SK-N-MC (cell line): ENCODE measurements around the gene CPT1C.

Experiments
- DNase-seq: peaks from one replicate; pipeline ENCODE4 v3.0.0-alpha.2; 2011; ENCODE audit warnings: low read depth, low spot score
- H3K27ac ChIP-seq: fragments of 200-600 bp; sonication (generic); 2 replicates; pipeline ENCODE4 v1.5.1; 2016; ENCODE audit warnings: mixed run types
- H3K36me3 ChIP-seq: fragments of 200-600 bp; sonication (generic); 2 replicates; pipeline ENCODE4 v1.6.1; 2017; ENCODE audit warnings: antibody characterized with exemption, low read length, mixed read lengths; ENCODE audit not compliant: insufficient read depth
- H3K4me3 ChIP-seq: fragments of 200-600 bp; sonication (generic); 2 replicates; pipeline ENCODE4 v1.5.1; 2016
- H3K9ac ChIP-seq: fragments of 200-600 bp; sonication (generic); 2 replicates; pipeline ENCODE4 v1.8.0; 2017; ENCODE audit warnings: mixed run types, mixed read lengths; ENCODE audit not compliant: insufficient read length
- H3K9me3 ChIP-seq: fragments of 200-600 bp; sonication (generic); 2 replicates; pipeline ENCODE4 v1.6.1; 2017; ENCODE audit warnings: low read depth, mild to moderate bottlenecking, antibody characterized with exemption, low read length, moderate library complexity, mixed read lengths
- EZH2 ChIP-seq: fragments of 200-600 bp; sonication (generic); IDR thresholded peaks from one replicate; pipeline ENCODE4 v1.6.1; 2017; ENCODE audit warnings: antibody characterized with exemption
- FOXP2 ChIP-seq: optimal IDR thresholded peaks from 2 replicates; pipeline ENCODE3; 2011; ENCODE audit warnings: mild to moderate bottlenecking, moderate library complexity; ENCODE audit not compliant: insufficient read depth; ENCODE audit errors: extremely low read length, control extremely low read depth
- POLR2AphosphoS5 ChIP-seq: IDR thresholded peaks from 2 replicates; pipeline ENCODE4 v1.6.1; 2012; ENCODE audit warnings: mild to moderate bottlenecking, low read depth, low read length, borderline replicate concordance

The CPT1C gene

DNA sequence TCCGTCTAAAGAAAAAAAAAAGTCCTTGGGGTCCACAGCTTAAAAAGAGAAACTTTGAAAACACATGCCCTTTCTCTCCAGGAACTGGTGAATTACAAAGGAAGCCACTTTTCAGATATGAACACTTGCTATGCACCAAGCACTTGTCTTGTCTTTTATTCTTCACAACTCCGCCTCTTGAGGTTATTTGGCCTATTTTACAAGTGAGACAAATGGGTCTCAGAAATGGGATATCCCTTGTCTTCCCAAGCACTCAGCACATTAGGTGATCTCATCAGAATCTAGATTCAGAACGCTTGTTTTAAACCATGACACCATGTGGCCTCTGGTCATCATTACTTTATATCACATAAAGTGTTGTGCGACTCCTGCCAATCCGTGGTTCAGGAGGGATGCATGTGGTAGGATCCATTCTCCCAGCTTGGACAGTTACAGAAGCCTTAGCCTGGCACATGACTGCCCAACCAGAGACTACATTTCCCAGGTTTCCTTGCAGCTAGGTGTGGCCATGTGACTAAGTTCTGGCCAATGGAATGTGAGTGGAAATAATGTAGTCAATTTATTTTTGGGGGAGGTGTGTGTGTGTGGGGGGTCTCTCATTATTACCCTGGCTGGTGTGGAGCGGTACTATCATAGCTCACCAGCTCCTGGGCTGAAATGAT lies 58.3 kb downstream of the CPT1C start:
- no peak for DNase-seq
- no peak overlapping the region for H3K9ac ChIP-seq
- TF ChIP-seq POLR2AphosphoS5, result no peak
- no peak for TF ChIP-seq EZH2
- TF ChIP-seq FOXP2, result no peak
- no peaks in the 10 kb centered on the region for H3K36me3 ChIP-seq
- H3K9me3 ChIP-seq, result no peaks in the 10 kb centered on the region
- no peak overlapping the region for H3K27ac ChIP-seq
- H3K4me3 ChIP-seq, result no peak overlapping the region

DNA sequence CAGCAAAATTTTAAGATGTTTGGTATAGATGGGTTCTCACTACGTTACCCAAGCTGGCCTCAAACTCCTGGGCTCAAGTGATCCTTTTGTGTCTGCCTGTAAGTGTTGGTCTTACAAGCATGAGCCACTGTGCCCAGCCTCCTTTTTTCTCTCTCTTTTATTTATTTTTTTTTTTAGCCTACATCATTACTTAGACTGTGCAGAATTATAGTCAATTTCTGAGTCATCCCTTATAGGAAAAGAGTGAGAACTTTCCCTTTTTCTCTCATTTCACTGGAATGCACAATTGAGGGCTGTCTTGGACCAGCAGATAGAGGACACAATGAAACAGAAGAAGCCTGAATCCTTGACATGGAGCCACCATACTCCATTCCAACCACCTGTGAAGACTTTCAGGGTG lies 58.9 kb downstream of the CPT1C start:
- no peak for DNase-seq
- H3K9ac ChIP-seq, result no peak overlapping the region

DNA sequence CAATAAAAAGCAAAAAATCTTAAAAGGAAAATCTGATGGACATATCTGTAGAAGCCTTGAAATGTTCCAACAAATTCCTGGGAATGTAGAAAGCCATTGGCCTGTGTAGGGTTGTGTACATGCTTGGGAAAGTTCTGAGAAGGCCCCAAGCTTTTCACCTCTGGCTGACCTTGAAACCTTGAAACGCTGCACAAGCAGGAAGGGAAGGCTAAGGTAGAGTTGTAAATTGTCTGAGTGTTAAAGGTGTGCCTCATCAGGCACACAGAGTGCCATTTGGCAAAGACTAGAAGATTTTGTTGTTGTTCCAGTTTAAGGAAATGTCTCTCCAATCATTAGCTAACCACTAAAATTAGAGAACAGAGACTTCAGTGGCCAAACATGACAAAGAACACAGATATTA lies 61.8 kb downstream of the CPT1C start:
- Histone ChIP-seq H3K4me3 (no peak overlapping the region), H3K36me3 (no peaks in the 10 kb centered on the region), H3K9ac (no peak overlapping the region), H3K27ac (no peak overlapping the region), H3K9me3 (no peaks in the 10 kb centered on the region; the same call in 1 of the 2 replicates)
- DNase-seq, result no peak
- TF ChIP-seq POLR2AphosphoS5, result no peak
- TF ChIP-seq FOXP2, result no peak
- TF ChIP-seq EZH2, result no peak

More for the DNA sequence above, 58.9 kb downstream of the CPT1C start:
- no peak overlapping the region for H3K4me3 ChIP-seq
- no peaks in the 10 kb centered on the region for H3K36me3 ChIP-seq
- TF ChIP-seq POLR2AphosphoS5, result no peak
- TF ChIP-seq EZH2, result no peak
- no peak for TF ChIP-seq FOXP2
- no peak overlapping the region for H3K27ac ChIP-seq
- no peaks in the 10 kb centered on the region for H3K9me3 ChIP-seq

DNA sequence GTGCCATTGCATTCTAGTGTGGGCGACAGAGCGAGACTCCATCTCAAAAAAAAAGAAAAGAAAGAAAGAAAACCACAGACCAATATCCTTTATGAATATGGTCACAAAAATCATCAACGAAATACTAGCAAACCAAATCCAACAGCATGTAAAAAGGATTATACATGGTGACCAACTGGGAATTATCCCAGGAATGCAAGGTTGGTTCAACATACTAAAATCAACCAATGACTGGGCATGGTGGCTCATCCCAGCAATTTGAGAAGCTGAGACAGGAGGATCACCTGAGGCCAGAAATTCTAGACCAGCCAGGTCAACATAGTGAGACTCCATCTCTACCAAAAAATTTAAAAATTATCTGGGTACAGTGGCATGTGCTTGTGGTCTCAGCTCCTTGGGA lies 65.0 kb downstream of the CPT1C start:
- H3K9ac ChIP-seq, result no peak overlapping the region
- DNase-seq, result no peak
- no peak for TF ChIP-seq EZH2
- no peak for TF ChIP-seq POLR2AphosphoS5
- no peak for TF ChIP-seq FOXP2
- H3K27ac ChIP-seq, result no peak overlapping the region
- no peaks in the 10 kb centered on the region; the same call in 1 of the 2 replicates for H3K9me3 ChIP-seq
- no peaks in the 10 kb centered on the region for H3K36me3 ChIP-seq
- H3K4me3 ChIP-seq, result no peak overlapping the region

DNA sequence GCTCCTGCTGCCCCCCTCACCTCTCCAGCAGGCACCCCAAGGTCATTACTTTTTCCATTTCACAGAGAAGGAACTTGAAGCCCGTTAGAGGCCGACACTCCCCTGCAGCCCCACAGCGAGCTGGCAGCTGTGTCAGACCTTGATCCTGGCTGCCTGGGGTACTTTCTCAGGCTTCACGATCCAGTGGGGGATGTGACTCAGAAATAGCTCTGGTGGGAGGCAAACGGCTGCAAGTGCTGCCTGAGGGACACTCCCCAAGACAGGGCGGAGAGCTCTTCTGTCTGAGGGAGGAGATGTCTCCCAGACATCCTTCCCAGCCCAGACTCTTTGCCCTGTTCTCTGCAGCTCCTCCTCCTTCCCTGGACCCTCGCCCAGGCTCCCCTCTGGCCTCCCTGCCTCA lies 67.4 kb downstream of the CPT1C start:
- no peaks in the 10 kb centered on the region for H3K36me3 ChIP-seq
- peak overlapping the region; percentile 22 for H3K9ac ChIP-seq
- no peak overlapping the region for H3K4me3 ChIP-seq
- no peaks in the 10 kb centered on the region; the same call in 1 of the 2 replicates for H3K9me3 ChIP-seq
- TF ChIP-seq POLR2AphosphoS5 (no peak), EZH2 (no peak), FOXP2 (no peak)
- H3K27ac ChIP-seq, result no peak overlapping the region
- no peak for DNase-seq

DNA sequence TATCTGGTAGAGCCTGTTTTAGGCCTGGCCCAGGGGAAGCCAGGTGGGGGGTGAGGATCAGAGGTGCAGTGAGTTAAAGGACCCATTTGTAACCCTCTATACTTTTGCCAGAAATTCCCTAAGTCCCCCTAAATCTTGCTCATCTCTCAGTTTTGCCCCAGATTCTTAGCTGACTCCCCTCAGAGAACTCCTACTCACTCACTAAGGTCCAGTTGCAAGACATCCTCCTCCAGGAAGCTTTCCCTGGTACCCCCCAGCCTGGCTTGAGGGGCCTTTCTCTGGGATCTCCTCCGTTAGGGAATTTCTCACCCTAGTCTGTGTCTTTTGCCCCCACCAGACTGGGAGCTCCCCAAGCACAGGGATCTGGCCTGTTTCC lies 70.3 kb downstream of the CPT1C start:
- Histone ChIP-seq H3K9me3 (no peaks in the 10 kb centered on the region), H3K27ac (no peak overlapping the region), H3K9ac (no peak overlapping the region), H3K4me3 (no peak overlapping the region), H3K36me3 (no peaks in the 10 kb centered on the region)
- TF ChIP-seq FOXP2, result no peak
- TF ChIP-seq EZH2, result no peak
- TF ChIP-seq POLR2AphosphoS5, result no peak
- DNase-seq, result no peak

DNA sequence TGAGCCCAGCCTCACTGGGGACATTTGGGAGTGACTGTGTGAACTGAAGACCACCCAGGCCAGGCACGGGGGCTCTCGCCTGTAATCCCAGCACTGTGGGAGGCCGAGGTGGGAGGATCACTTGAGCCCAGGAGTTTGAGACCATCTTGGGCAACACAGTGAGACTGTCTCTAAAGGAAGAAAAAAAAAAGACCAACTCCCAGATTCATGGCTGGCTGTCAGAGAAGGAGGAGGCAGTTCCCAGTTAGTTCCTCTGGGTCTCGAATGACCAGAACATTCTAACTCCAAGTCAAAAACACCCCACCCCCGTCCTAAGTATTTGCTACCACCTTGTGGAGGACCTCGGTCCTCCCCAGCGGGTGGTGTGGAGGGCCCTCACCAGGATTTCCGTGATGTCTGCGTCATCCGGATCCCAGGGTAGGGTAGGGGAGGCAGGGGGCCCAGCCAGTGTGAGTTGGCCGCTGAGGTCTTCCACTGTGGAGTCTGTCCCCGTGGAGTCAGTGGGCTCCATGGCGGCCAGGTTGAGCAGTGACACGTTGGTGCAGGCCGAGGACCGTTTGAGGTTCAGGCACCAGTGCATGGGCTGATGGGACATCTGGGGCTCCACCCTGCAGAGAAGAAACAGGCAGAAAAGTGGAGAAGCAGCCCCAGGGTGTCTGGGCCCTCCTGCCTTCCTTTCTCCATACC lies 70.9 kb downstream of the CPT1C start:
- H3K4me3 ChIP-seq, result no peak overlapping the region
- H3K27ac ChIP-seq, result no peak overlapping the region
- H3K36me3 ChIP-seq, result no peaks in the 10 kb centered on the region
- no peaks in the 10 kb centered on the region for H3K9me3 ChIP-seq
- H3K9ac ChIP-seq, result no peak overlapping the region
- no peak for DNase-seq
- TF ChIP-seq EZH2, result no peak
- TF ChIP-seq POLR2AphosphoS5, result no peak
- no peak for TF ChIP-seq FOXP2

DNA sequence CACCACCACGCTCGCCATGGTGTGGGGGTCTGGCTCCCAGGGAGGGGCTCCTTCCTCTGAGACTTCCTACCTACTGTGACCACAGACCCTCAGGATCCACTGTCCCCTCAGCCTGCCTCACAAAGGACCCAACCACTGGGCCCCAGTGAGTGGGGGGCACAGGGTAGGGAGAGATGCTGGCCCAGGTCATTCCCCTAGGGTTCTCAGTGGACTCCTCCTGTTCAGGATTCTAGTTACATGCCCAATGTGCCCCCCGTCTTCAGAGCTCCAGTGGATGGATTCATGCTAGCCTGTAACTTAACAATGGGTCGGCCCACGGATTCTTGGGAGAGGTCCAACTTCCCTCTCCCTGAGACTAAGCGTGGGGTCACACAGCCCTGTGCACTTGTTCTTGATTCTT lies 72.3 kb downstream of the CPT1C start, which contains the start of gene TSKS:
TSKS (minus strand) TSS at position 77 of the 400 bp plus-strand sequence; CDS start at position 18, 59 bp downstream.
- no peak within 1 kb of the TSS for H3K4me3 ChIP-seq
- H3K36me3 ChIP-seq, result no peaks in the 10 kb centered on the region
- no peak for DNase-seq
- no peak within 1 kb of the TSS for H3K27ac ChIP-seq
- H3K9ac ChIP-seq, result no peak within 1 kb of the TSS
- TF ChIP-seq FOXP2 (no peak), POLR2AphosphoS5 (no peak), EZH2 (no peak)
- H3K9me3 ChIP-seq, result no peaks in the 10 kb centered on the region
